ENCODE data around the gene NALCN.

NALCN gene

GRCh38 chr13:101416181-101417042 is at the start of gene NALCN:
NALCN (minus strand) TSS chr13:101416508; CDS start chr13:101399126, 17,382 bp downstream.
- no peak for DNase-seq
- in situ Hi-C loops (cut with HindIII; ENCODE audit: low pct_ligation_motif_present, low sequenced_read_pairs): no loop called here
- no peaks in the 10 kb centered on the region for H3K27me3 ChIP-seq (replicated peaks)
- TF ChIP-seq CTCF (IDR thresholded peaks at IDR 0.05; ENCODE audit: low read depth, low read length, missing control alignments): no peak
- no peak within 1 kb of the TSS for H3K27ac ChIP-seq
- H3K36me3 ChIP-seq (replicated peaks): no peaks in the 10 kb centered on the region
- H3K4me3 ChIP-seq (ENCODE audit: low read depth, low read length): peak within 1 kb of the TSS; percentile 71

- no peak for DNase-seq
- Histone ChIP-seq H3K36me3 (replicated peaks) (peaks cover 3% of the 10 kb centered on the region), H3K4me3 (ENCODE audit: low read depth, low read length) (no peak overlapping the region), H3K27ac (no peak overlapping the region), H3K27me3 (replicated peaks) (no peaks in the 10 kb centered on the region)
- TF ChIP-seq CTCF (IDR thresholded peaks at IDR 0.05; ENCODE audit: low read depth, low read length, missing control alignments): no peak
- in situ Hi-C loops (cut with HindIII; ENCODE audit: low pct_ligation_motif_present, low sequenced_read_pairs): no loop called here
These were observed 49.6 kb upstream of the NALCN start for GRCh38 chr13:101465877-101466276.

GRCh38 chr13:101457176-101457575 is 40.9 kb upstream of the NALCN start:
- in situ Hi-C loops (cut with HindIII; ENCODE audit: low pct_ligation_motif_present, low sequenced_read_pairs): no loop called here
- peaks cover 3% of the 10 kb centered on the region for H3K36me3 ChIP-seq (replicated peaks)
- no peak overlapping the region for H3K4me3 ChIP-seq (ENCODE audit: low read depth, low read length)
- TF ChIP-seq CTCF (IDR thresholded peaks at IDR 0.05; ENCODE audit: low read depth, low read length, missing control alignments): no peak
- H3K27ac ChIP-seq: no peak overlapping the region
- no peak for DNase-seq
- H3K27me3 ChIP-seq (replicated peaks): no peaks in the 10 kb centered on the region

DNA sequence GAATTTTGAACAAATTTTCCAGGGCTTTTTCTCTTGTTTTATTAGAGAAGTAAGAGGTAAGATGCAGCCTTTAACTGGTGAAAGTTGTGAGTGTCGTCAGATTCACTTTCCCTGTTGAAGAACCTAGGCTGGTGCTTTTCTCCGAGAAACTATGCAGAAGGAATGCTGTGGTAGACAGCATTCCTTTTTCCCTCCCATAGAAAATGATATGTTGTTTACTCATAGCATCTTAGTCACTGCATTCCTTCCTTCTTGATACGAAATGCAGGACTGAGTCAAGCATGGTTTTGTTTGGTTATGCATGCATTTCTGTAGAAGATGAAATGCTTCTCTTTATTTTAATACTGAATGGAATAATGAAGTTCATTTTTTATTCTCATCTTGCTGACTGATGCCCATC is 39.6 kb upstream of the NALCN start:
- Histone ChIP-seq H3K27me3 (replicated peaks) (no peaks in the 10 kb centered on the region), H3K27ac (peak overlapping the region; percentile 74), H3K4me3 (ENCODE audit: low read depth, low read length) (no peak overlapping the region), H3K36me3 (replicated peaks) (no peaks in the 10 kb centered on the region)
- TF ChIP-seq CTCF (IDR thresholded peaks at IDR 0.05; ENCODE audit: low read depth, low read length, missing control alignments): no peak
- in situ Hi-C loops (cut with HindIII; ENCODE audit: low pct_ligation_motif_present, low sequenced_read_pairs): no loop called here
- DNase-seq: peak; percentile 85

DNA sequence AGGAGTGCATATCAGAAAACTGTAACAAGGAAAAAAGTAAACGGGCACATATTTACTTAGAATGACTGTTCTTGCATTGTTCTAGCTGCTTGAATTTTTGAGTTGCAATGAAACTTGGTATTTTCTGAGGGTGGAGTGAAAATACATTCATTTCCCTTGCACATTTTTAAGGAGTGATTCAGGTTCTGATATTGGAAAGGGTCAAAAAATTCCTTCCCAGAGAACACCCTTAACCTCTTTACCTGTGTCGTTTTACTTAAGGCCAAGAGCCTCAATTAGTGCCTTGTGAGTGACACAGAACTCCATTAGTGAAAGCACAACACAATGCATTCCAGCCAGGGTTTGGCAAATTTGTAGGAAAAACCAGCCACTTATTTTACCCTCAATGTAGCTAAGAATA is 38.5 kb upstream of the NALCN start:
- DNase-seq: no peak
- Histone ChIP-seq H3K4me3 (ENCODE audit: low read depth, low read length) (no peak overlapping the region), H3K27me3 (replicated peaks) (no peaks in the 10 kb centered on the region), H3K27ac (peak overlapping the region; percentile 74), H3K36me3 (replicated peaks) (no peaks in the 10 kb centered on the region)
- TF ChIP-seq CTCF (IDR thresholded peaks at IDR 0.05; ENCODE audit: low read depth, low read length, missing control alignments): no peak
- in situ Hi-C loops (cut with HindIII; ENCODE audit: low pct_ligation_motif_present, low sequenced_read_pairs): no loop called here

Measured in brain microvascular endothelial cell (primary cell).